ENCODE results near the gene UGT1A1. TPM values are rescaled to one million over a fixed set of nuclear protein-coding genes. Genes with fewer than 3 reads are reported as not detected.

Gene UGT1A1
- total and polyA plus RNA-seq, 9 of the 15 experiments (the other 6 are each of a cell fraction or from before 2014, with no cell fraction given): not detected

- Histone ChIP-seq H3K4me3 (no peak overlapping the region), H3K27me3 (ENCODE audit: control insufficient read depth in 2 of 2, insufficient read depth in 2 of 2, low read length in 2 of 2) (peaks cover 0 to 6% of the 10 kb centered on the region in 2 experiments; a peak in 2 of 5 replicates), H3K9me1 (ENCODE audit: control insufficient read depth, insufficient read depth, low read length) (no peaks in the 10 kb centered on the region), H4K20me1 (replicated peaks; ENCODE audit: control insufficient read depth, insufficient read depth, low read length) (no peaks in the 10 kb centered on the region), H2AFZ (ENCODE audit: low read depth, low read length) (no peak overlapping the region), H3K36me3 (ENCODE audit: control insufficient read depth, insufficient read depth, low read length) (no peaks in the 10 kb centered on the region), H3K9me3 (replicated peaks; ENCODE audit: control insufficient read depth, insufficient read depth, low read depth, low read length) (no peaks in the 10 kb centered on the region), H3K4me1 (replicated peaks in 1 of 2; ENCODE audit: control insufficient read depth in 2 of 2, insufficient read depth in 2 of 2, low read length in 2 of 2) (no peaks in the 10 kb centered on the region; a peak in 1 of 5 replicates), H3K27ac (ENCODE audit: extremely low read depth, low read depth, low read length) (no peak overlapping the region), H3K9ac (ENCODE audit: insufficient read depth in 1 of 2, low read depth in 2 of 2, low read length in 2 of 2) (no peak overlapping the region), H3K79me2 (ENCODE audit: control insufficient read depth, insufficient read depth, low read length) (no peaks in the 10 kb centered on the region), H3K4me2 (ENCODE audit: insufficient read depth, low read length) (no peak overlapping the region)
- no peak for DNase-seq (ENCODE audit: extremely low read depth in 1 of 4, low spot score in 3 of 4)
- ChIA-PET CTCF (ENCODE audit: low intra/inter-chr PET ratio) (no interaction called here), POLR2A (no interaction called here)
- FAIRE-seq: no peak
- in situ Hi-C loops (cut with MboI): no loop called here
- intact Hi-C loops (cut with micrococcal nuclease): no loop called here
- WGBS (ENCODE audit: insufficient coverage, low coverage, missing lambda C conversion rate): 0% methylated on average over 7 of the region's 7 CpGs
- ATAC-seq: no peak
- no TSS peak for BruUV-seq (replicated peaks)
- TF ChIP-seq, protein P1, sequence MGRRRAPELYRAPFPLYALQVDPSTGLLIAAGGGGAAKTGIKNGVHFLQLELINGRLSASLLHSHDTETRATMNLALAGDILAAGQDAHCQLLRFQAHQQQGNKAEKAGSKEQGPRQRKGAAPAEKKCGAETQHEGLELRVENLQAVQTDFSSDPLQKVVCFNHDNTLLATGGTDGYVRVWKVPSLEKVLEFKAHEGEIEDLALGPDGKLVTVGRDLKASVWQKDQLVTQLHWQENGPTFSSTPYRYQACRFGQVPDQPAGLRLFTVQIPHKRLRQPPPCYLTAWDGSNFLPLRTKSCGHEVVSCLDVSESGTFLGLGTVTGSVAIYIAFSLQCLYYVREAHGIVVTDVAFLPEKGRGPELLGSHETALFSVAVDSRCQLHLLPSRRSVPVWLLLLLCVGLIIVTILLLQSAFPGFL (CRISPR knock-in tag; IDR thresholded peaks at IDR 0.05): no peak
- TF ChIP-seq PYGO2 (tag; IDR thresholded peaks at IDR 0.05) (no peak), E2F3 (CRISPR knock-in tag; IDR thresholded peaks at IDR 0.05) (no peak), TFAM (CRISPR knock-in tag; conservative IDR thresholded peaks at IDR 0.05) (no peak), ZNF224 (CRISPR knock-in tag; IDR thresholded peaks at IDR 0.05) (no peak), ZBTB40 (IDR thresholded peaks at IDR 0.05) (no peak), ZBTB40 (CRISPR knock-in tag; IDR thresholded peaks at IDR 0.05) (no peak), PHF8 (IDR thresholded peaks at IDR 0.05; ENCODE audit: borderline replicate concordance, low read length) (no peak), CBX3 (IDR thresholded peaks at IDR 0.05; ENCODE audit: borderline replicate concordance in 1 of 2, low read length in 2 of 2) (no peak), ZNF76 (CRISPR knock-in tag; IDR thresholded peaks at IDR 0.05; ENCODE audit: borderline replicate concordance) (no peak), ZNF316 (IDR thresholded peaks at IDR 0.05) (no peak)
- TF ChIP-seq, protein P2, sequence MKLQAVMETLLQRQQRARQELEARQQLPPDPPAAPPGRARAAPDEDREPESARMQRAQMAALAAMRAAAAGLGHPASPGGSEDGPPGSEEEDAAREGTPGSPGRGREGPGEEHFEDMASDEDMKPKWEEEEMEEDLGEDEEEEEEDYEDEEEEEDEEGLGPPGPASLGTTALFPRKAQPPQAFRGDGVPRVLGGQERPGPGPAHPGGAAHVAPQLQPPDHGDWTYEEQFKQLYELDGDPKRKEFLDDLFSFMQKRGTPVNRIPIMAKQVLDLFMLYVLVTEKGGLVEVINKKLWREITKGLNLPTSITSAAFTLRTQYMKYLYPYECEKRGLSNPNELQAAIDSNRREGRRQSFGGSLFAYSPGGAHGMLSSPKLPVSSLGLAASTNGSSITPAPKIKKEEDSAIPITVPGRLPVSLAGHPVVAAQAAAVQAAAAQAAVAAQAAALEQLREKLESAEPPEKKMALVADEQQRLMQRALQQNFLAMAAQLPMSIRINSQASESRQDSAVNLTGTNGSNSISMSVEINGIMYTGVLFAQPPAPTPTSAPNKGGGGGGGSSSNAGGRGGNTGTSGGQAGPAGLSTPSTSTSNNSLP (IDR thresholded peaks at IDR 0.05; ENCODE audit: borderline replicate concordance, low read depth, low read length): no peak
Observed at GRCh38 chr2:233800208-233800607, 40.1 kb downstream of the UGT1A1 start.
